HG03135 (cell line): ENCODE measurements around the gene DVL3.

Experiments used
- ATAC-seq: cut with Tn5 transposase; IDR thresholded peaks from one replicate; pipeline ENCODE4 v1.9.1; 2021; ENCODE audit warnings: mild to moderate bottlenecking, moderate library complexity; ENCODE audit not compliant: unreplicated experiment

The DVL3 gene

DNA sequence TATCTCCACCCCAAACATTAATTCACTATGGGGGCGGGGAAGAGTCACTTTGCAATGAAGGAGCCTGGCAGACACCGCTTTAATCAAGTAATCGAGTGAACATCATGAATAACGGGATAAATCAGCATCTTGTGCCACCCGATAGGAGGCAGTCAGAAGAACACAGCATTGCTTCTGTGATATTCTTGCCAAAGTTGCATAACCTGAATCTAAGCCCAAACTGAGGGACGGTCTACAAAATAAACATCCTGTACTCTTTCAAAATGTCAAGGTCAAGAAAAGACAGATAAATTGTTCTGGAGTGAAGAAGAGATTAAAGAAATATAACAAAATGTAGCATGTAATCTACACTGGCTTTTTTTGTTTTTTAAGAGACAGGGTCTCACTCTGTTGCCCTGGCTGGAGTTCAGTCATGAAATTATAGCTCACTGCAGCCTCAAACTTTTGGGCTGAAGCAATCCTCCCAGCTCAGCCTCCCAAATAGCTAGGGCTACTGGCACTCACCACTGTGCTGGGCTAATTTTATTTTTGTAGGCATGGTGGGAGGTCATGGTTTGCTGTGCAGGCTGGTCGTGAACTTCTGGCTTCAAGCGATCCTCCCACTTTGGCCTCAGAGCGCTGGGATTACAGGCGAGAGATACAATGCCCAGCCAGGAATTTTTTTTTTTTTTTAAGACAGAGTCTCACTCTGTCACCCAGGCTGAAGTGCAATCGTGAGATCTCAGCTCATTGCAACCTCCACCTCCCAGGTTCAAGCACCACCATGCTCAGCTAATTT, 54.2 kb downstream of the DVL3 start:
- ATAC-seq: no peak

DNA sequence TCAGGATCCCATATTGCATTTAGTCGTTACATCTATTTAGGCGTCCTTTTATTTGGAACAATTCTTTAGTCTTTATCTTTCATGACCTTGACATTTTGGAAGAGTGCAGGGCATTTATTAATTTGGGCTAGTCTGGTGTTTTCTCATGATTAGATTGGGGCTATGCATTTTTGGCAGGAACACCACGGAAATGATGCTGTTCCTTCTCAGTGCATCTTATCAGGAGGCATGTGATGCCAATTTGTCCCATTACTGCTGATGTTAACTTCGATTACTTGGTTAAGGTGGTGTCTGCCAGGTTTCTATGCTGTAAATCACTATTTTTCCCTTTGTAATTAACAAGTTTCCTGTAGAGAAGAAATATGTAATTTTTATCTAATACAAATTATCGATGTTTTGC, 56.1 kb downstream of the DVL3 start:
- ATAC-seq: no peak

DNA sequence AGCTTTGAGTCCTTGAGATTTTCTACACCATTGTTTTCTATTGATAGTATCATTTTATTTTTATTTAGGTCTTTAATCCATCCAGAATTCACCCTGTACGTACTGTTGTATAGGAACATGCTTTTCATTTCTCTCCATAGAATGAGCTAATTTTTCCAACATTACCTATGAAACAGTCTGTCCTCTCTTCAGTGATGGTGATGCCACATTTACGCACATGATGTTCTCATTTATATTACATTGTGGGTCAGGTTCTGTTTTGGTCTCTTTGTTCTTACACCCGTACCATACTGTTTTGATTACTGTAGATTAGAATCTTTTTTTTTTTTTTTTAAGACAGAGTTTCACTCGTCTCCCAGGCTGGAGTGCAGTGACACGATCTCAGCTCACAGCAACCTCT, 56.5 kb downstream of the DVL3 start:
- no peak for ATAC-seq

DNA sequence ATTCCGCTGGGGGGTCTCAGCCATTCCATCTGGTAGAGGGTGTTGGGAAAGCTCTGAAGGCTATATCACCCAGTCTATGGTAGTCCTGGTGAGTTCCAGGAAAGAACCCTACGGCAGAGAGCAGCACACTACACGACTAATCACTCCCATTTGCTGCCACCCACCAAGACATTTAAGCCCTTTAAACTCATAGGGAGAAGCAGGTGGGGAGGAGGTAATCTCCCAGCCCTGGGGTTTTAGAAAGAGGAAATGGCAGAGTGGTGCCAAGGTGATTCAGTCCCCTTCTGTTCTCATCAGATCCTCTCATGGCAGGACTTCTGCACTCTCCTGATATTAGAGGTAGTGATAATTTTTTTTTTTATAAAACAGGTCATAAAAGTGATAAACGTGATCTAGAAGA, 63.6 kb downstream of the DVL3 start:
- ATAC-seq: no peak

DNA sequence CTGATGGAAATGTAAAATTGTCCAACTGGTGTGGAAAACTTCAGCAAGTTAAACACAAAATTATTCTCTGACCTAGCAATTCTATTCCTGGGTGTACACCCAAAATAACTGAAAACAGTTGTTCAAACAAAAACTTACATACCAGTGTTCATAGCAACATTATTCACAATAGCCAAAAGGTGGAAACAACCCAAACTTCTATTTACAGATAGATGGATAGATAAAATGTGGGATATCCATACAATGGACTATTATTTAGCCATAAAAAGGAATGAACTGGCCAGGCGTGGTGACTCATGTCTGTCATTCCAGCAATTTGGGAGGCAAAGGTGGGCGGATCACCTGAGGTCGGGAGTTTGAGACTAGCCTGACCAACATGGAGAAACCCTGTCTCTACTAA, 67.3 kb downstream of the DVL3 start:
- no peak for ATAC-seq
